VCaP (cell line): ENCODE measurements around the gene ZNF514.
A peak's percentile ranks its signal among the peaks of the same experiment; 100 is the strongest.
"Not testable (repeated sequence)": the region's sequence is repeated elsewhere in the genome, so short reads cannot be mapped to it uniquely, and the experiment has no call there.

Experiments
- H3K27ac ChIP-seq: fragments of 450-650 bp; 2 replicates; pipeline ENCODE4 v1.5.1; 2017
- TF ChIP-seq, protein P1 (sequence below): fragments of 450-650 bp; conservative IDR thresholded peaks from 2 replicates; pipeline ENCODE4 v1.5.1; 2017; ENCODE audit warnings: mild to moderate bottlenecking, moderate library complexity

ZNF514 gene

DNA sequence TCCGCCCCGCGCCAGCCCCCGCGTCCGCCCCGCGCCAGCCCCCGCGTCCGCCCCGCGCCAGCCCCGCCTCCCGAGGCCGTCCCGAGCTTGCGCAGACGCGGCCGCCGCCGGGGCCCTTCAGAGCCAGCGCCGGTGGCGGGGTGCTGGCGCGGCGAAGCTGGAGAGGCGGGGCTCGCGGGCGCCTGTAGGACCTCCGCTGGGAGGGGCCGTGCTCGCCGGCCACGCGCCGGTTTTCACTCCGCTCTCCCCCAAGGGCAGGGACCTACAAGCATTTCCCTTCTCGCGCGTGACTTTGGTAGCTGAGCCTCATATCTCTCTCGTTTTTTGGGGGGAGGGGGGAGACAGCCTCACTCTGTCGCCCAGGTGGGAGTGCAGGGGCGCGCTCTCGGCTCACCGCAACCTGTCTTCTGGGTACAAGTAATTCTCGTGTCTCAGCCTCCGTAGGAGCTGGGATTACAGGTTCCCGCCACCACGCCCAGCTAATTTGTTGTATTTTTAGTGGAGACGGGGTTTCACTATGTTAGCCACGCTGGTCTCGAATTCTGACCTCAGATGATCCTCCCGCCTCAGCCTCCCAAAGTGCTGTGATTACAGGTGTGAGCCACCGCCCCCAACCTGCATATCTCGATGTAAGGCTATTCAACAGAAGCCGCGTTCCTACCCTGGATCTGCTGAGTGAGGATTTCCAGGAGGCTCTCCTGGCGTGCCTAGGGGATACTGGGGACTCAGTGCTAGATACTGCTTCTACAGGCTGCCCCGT is at the start of gene ZNF514:
ZNF514 (minus strand) TSS at position 159 of the 760 bp plus-strand sequence. CDS start 6,595 bp downstream, outside the sequence.
- H3K27ac ChIP-seq = peak within 1 kb of the TSS; percentile 72; the same call in 1 of the 2 replicates

DNA sequence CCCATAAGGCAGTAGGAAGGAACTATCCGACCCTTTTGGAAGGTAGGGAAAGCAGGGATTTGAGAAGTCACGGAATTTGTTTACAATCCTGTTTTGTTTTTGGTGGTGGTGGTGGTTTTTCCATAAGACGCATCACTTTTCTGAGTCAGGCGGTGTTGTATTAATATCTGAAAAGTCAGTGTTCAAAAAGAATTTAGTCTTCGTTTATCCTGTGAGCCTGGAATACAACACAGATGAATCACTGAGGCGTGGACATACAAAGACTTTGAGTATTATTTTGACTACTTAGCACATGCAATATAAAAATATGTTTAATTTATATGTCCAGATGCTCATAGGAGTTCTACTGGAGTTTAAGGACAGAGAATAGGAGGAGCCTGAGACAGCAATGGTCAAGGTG is 48.5 kb upstream of the ZNF514 start:
- TF ChIP-seq, protein P1, sequence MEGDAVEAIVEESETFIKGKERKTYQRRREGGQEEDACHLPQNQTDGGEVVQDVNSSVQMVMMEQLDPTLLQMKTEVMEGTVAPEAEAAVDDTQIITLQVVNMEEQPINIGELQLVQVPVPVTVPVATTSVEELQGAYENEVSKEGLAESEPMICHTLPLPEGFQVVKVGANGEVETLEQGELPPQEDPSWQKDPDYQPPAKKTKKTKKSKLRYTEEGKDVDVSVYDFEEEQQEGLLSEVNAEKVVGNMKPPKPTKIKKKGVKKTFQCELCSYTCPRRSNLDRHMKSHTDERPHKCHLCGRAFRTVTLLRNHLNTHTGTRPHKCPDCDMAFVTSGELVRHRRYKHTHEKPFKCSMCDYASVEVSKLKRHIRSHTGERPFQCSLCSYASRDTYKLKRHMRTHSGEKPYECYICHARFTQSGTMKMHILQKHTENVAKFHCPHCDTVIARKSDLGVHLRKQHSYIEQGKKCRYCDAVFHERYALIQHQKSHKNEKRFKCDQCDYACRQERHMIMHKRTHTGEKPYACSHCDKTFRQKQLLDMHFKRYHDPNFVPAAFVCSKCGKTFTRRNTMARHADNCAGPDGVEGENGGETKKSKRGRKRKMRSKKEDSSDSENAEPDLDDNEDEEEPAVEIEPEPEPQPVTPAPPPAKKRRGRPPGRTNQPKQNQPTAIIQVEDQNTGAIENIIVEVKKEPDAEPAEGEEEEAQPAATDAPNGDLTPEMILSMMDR = no peak
- no peak overlapping the region for H3K27ac ChIP-seq

More for the DNA sequence above, at the start of gene ZNF514:
- TF ChIP-seq, protein P1 = no peak

DNA sequence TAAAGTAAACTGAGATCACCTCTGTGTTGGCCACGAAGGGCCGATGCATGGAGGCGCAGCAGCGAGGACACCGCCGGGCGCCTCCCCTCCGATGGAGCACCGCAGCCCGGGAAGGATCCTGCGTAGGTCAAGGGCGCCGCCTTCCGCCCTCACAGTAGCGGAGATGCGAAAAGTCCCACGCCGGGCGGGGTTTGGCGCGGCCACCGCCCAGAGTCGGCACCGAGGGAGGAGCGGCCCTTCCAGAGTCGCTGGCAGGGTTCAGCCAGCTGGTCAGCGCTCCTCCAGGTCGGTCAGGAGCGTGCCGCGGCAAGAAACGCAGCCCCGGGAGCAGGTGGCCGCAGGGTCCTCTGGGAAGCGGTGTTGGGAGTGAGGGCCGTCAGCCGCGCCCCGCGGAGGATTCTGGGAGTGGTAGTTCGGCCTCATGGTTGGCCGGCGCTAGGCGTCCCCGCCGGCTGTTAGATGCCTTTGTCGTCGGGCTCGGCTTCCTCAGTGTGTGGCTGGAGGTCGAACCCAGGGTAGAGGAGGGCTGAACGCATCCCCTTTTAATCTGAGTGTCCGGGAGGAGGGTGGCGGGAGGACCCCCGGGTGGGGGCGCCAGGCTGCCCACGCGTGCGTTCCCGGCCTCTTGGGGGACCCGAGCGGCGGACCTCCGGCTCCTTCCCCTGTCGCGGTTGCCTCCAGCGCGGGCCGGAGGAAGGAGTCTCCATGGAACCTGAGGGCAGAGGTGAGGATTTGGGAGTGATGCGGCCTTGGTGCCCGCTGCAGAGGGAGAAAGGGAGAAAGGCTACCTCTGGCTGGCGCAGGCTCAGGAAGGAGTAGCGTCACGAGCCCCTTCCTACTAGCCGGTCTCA is 47.7 kb upstream of the ZNF514 start, which contains the start of gene ZNF892:
ZNF892 (plus strand) TSS at position 411 of the 851 bp plus-strand sequence; CDS start at position 706, 295 bp downstream.
- TF ChIP-seq, protein P1 = peak; percentile 65
- peak within 1 kb of the TSS; percentile 59 for H3K27ac ChIP-seq

DNA sequence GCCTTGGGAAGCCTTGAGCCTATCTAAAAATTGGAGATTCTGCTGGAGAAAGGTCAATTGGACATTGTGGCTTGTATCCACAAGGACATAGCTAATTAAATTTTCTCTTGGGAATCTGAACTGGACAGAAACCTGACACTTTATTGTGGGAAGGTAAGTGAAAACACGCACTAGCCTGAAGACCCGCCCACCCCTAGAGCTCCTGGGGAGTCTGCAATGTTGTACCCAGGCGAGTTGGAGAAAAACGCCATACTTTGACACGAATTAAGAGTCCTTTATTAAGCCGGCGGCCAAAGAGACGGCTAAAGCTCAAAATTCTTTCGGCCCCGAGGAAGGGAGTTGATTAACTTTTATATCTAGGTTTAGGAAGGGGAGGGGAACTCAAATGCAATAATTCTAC is 46.4 kb upstream of the ZNF514 start:
- H3K27ac ChIP-seq = no peak overlapping the region
- TF ChIP-seq, protein P1 = no peak

DNA sequence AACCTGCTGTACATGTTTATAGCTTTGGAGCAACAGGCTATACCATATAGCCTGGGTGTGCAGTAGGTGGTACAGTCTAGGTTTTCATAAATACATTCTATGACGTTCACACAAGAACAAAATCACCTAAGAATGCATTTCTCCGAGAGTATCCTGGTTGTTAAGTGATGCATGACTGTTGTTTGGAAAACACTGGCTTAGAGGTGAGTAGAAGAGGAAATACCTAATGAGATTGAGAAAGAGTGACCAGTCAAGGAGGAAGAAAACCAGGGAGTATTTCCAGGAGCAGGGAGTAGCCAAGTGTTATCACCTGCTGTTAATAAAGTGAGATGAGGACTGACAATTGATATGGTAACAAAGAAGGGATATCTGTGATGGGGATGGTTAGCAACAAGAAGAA is 44.7 kb upstream of the ZNF514 start:
- no peak overlapping the region for H3K27ac ChIP-seq
- TF ChIP-seq, protein P1 = no peak

DNA sequence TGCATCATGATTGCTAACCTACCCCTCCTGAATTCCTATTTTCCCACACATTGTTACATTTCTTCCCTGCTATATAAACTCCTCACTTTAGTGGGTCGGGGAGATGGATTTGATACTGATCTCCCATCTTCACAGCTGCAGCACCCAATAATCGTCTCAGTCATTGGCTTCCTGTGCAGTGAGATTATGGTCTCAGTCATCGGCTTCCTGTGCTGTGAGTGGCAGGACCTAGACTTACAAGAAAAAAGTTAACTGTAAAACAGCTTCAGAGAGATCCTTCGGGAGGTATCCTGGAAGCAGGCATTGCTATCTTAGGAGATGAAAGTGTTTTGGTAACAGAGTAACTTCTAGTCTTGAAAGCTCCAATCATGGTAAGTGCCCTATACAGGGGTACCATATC is 44.3 kb upstream of the ZNF514 start:
- TF ChIP-seq, protein P1 = no peak
- H3K27ac ChIP-seq = no peak overlapping the region

DNA sequence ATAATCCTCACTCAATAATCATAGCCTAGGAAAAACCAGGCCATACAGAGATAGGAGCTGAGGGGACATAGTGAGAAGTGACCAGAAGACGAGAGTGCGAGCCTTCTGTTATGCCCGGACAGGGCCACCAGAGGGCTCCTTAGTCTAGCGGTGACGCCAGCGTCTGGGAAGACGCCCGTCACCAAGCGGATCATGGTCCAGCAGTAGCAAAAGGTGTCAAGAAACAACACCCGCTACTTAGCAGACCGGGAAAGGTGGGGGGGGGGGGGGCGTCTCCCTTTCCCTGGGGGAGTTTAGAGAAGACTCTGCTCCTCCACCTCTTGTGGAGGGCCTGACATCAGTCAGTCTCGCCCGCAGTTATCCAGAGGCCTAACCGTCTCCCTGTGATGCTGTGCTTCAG is 33.3 kb upstream of the ZNF514 start:
- not testable (repeated sequence) for H3K27ac ChIP-seq
- TF ChIP-seq, protein P1 = peak; percentile 78
